GM23248 (cell line): ENCODE results near the gene TNFRSF19. TPM values are rescaled to one million over a fixed set of nuclear protein-coding genes. Genes with fewer than 3 reads are reported as not detected.

Experiments used
- DNase-seq: peaks from one replicate; pipeline ENCODE4 v3.0.0-alpha.2; 2015
- H2AFZ ChIP-seq: fragments of 200-600 bp; sonication (generic); 2 replicates; pipeline ENCODE4 v1.6.1; 2016; ENCODE audit warnings: antibody characterized with exemption
- H3F3A ChIP-seq: fragments of 200-600 bp; sonication (generic); 2 replicates; pipeline ENCODE4 v1.6.1; 2016; ENCODE audit warnings: mild to moderate bottlenecking, antibody characterized with exemption, mixed run types; ENCODE audit not compliant: insufficient read depth
- H3K27ac ChIP-seq: fragments of 200-600 bp; sonication (generic); 2 replicates; pipeline ENCODE4 v1.5.1; 2016; ENCODE audit warnings: mild to moderate bottlenecking
- H3K27me3 ChIP-seq: fragments of 200-600 bp; sonication (generic); replicated peaks from 2 replicates; pipeline ENCODE4 v1.6.1; 2016; ENCODE audit warnings: mild to moderate bottlenecking; ENCODE audit not compliant: insufficient read depth
- H3K36me3 ChIP-seq: fragments of 200-600 bp; sonication (generic); 2 replicates; pipeline ENCODE4 v1.6.1; 2016; ENCODE audit warnings: low read depth, mild to moderate bottlenecking
- H3K4me1 ChIP-seq: fragments of 200-600 bp; sonication (generic); 2 replicates; pipeline ENCODE4 v1.6.1; 2016; ENCODE audit warnings: mild to moderate bottlenecking; ENCODE audit not compliant: insufficient read depth
- H3K4me2 ChIP-seq: fragments of 200-600 bp; sonication (generic); one replicate; pipeline ENCODE4 v1.6.1; 2016; ENCODE audit warnings: mild to moderate bottlenecking; ENCODE audit not compliant: unreplicated experiment
- H3K4me3 ChIP-seq: fragments of 200-600 bp; sonication (generic); 2 replicates; pipeline ENCODE4 v1.5.1; 2016; ENCODE audit warnings: mild to moderate bottlenecking
- H3K79me2 ChIP-seq: fragments of 200-600 bp; sonication (generic); 2 replicates; pipeline ENCODE4 v1.6.1; 2016; ENCODE audit warnings: mild to moderate bottlenecking; ENCODE audit not compliant: insufficient read depth
- H3K9ac ChIP-seq: fragments of 200-600 bp; sonication (generic); 2 replicates; pipeline ENCODE4 v1.6.1; 2016; ENCODE audit warnings: mild to moderate bottlenecking
- H3K9me2 ChIP-seq: fragments of 200-600 bp; sonication (generic); 2 replicates; pipeline ENCODE4 v1.6.1; 2016; ENCODE audit warnings: mixed run types, mild to moderate bottlenecking, moderate library complexity; ENCODE audit not compliant: insufficient read depth
- H3K9me3 ChIP-seq: fragments of 200-600 bp; sonication (generic); one replicate; pipeline ENCODE4 v1.6.1; 2017; ENCODE audit warnings: low read depth
- H4K20me1 ChIP-seq: fragments of 200-600 bp; sonication (generic); 2 replicates; pipeline ENCODE4 v1.6.0; 2016; ENCODE audit not compliant: insufficient read depth
- EZH2 ChIP-seq: fragments of 200-600 bp; sonication (generic); IDR thresholded peaks from 2 replicates; pipeline ENCODE4 v1.6.1; 2018; ENCODE audit warnings: antibody characterized with exemption, mild to moderate bottlenecking; ENCODE audit not compliant: insufficient read depth, poor library complexity, severe bottlenecking
- EZH2phosphoT487 ChIP-seq: fragments of 200-600 bp; sonication (generic); IDR thresholded peaks from 2 replicates; pipeline ENCODE4 v1.6.1; 2018; ENCODE audit warnings: antibody characterized with exemption, moderate library complexity, mild to moderate bottlenecking, low read depth; ENCODE audit not compliant: insufficient read depth
- WGBS, 2 experiments: methylation state at CpG; one replicate each; pipeline ENCODE4 v1.1.6; 2015 to 2017; ENCODE audit warnings: low lambda C conversion rate in 2 of 2, low coverage in 1 of 2; ENCODE audit errors: missing lambda C conversion rate in 2 of 2; 5-methylcytosine and 5-hydroxymethylcytosine counted together
- in situ Hi-C: fragments of 300-500 bp; cut with MboI; formaldehyde crosslinking; loops from 2 replicates; pipeline ENCODE4 v1.15.0; 2020
- polyA plus RNA-seq: library from polyadenylated mRNA; unstranded; fragments of >200 nt; fragmentation: Nextera tagmentation; extraction: Ambion mirVana; gene quantifications from 2 replicates; pipeline ENCODE4 v1.2.1, GENCODE V29; 2016
- total RNA-seq: library from RNA; depleted of rRNA; stranded (reverse); fragments of >200 nt; shearing (Covaris generic); gene quantifications from 2 replicates; pipeline ENCODE4 v1.2.3, GENCODE V29; 2014

Gene TNFRSF19
- total and polyA plus RNA-seq, 2 experiments from 2014 or later, result 3.4 TPM

DNA sequence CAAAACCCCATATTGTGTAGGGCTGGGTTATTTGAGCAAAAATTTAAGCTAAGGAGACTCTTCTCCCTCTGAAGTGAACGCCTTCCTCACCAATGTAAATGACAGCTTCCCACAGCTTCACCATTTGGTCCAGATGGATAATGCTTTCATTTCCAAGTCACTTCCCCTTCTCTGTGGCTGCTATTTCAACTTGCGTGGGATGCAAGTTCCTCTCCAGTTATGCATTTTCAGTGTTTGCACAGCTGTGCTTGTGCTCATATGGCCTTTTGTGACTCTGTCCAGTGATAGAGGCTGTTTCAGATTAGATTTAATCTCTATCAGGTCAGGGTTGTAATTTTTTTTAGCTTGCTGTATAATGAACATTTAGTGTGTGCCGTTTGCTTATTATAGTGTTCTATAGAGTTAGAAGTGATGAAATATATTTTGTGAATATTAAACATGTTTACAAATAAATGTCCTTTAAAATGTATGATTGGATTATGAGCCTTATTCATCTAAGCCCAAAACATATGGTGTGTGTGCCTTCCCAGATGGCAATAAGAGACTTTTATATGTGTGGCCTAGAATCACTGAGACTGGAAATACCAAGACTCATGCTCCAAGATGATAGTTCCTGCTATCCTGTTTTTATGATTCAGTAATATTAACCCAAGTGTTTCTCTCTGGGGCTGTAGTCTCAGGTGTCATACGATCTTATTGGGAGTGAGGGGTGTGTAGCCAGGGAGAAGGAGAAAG is 86.6 kb downstream of the TNFRSF19 start:
- 35 to 36% methylated on average over 4 of the region's 4 CpGs for WGBS, 2 experiments
- peak; percentile 69 for DNase-seq
- no peak overlapping the region; the same call in 1 of the 2 replicates for H3K9ac ChIP-seq
- no peaks in the 10 kb centered on the region for H3K79me2 ChIP-seq
- no peaks in the 10 kb centered on the region for H4K20me1 ChIP-seq
- 0 out of 2 replicates have a peak overlapping the region, but pooled peaks have one; percentile 1 for H3K4me3 ChIP-seq
- H3K9me3 ChIP-seq, result no peaks in the 10 kb centered on the region
- peak overlapping the region; percentile 41 for H3K4me2 ChIP-seq
- peaks cover 11% of the 10 kb centered on the region; the same call in 1 of the 2 replicates for H3F3A ChIP-seq
- no peak for TF ChIP-seq EZH2
- no peak for TF ChIP-seq EZH2phosphoT487
- no peak overlapping the region for H3K27ac ChIP-seq
- in situ Hi-C loops, result no loop called here
- H3K27me3 ChIP-seq, result no peaks in the 10 kb centered on the region
- H2AFZ ChIP-seq, result peak overlapping the region; percentile 34; the same call in 1 of the 2 replicates
- no peaks in the 10 kb centered on the region for H3K9me2 ChIP-seq
- H3K4me1 ChIP-seq, result peaks cover 10% of the 10 kb centered on the region
- H3K36me3 ChIP-seq, result no peaks in the 10 kb centered on the region

DNA sequence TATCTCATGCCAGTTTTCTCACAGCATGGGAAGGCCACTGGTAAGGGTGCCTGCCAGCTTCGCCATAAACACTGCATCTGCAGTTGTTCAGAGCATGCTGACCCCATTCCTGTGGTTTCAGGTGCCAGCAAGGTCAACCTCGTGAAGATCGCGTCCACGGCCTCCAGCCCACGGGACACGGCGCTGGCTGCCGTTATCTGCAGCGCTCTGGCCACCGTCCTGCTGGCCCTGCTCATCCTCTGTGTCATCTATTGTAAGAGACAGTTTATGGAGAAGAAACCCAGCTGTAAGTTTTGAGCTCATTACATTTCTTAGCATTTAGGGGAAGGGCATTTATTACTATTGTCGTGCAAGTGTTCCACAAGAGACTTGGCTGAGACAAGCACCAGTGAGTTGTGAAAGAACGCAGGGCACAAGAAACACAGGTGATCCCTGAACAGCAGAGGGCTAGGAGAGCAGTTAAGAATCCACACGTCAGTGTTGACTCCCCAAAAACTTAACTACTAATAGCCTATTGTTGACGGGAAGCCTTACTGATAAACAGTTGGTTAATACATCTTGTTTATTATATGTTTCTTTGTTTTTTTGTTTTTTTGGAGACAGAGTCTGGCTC is 88.8 kb downstream of the TNFRSF19 start:
- Histone ChIP-seq H3K27me3 (no peaks in the 10 kb centered on the region), H3K4me2 (no peak overlapping the region), H2AFZ (no peak overlapping the region), H3K36me3 (no peaks in the 10 kb centered on the region), H3K79me2 (no peaks in the 10 kb centered on the region), H3K27ac (no peak overlapping the region), H3K4me1 (peaks cover 10% of the 10 kb centered on the region), H3F3A (peaks cover 11% of the 10 kb centered on the region; the same call in 1 of the 2 replicates), H3K9me3 (no peaks in the 10 kb centered on the region), H3K4me3 (no peak overlapping the region), H4K20me1 (no peaks in the 10 kb centered on the region), H3K9me2 (no peaks in the 10 kb centered on the region), H3K9ac (no peak overlapping the region)
- no peak for DNase-seq
- no peak for TF ChIP-seq EZH2
- TF ChIP-seq EZH2phosphoT487, result no peak
- 89% methylated on average over 15 of the region's 15 CpGs for WGBS, 2 experiments
- in situ Hi-C loops, result no loop called here

DNA sequence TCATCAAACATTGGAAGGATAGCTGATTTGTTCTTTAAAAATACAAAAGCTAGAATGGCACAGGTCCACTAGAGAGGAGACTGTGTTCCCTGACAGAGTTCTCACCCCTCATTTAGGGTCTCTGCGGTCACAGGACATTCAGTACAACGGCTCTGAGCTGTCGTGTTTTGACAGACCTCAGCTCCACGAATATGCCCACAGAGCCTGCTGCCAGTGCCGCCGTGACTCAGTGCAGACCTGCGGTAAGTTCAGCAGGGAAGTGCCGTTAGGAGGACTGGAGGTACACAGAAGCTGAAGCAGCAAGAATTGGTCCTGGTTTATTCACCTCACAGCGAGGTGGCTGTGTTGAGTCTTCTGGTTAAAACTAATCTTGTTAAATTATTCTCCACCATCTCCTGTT is 90.0 kb downstream of the TNFRSF19 start:
- peaks cover 10% of the 10 kb centered on the region for H3K4me1 ChIP-seq
- H3K27me3 ChIP-seq, result no peaks in the 10 kb centered on the region
- H3K9me2 ChIP-seq, result no peaks in the 10 kb centered on the region
- H3K79me2 ChIP-seq, result no peaks in the 10 kb centered on the region
- 80 to 82% methylated on average over 9 of the region's 9 CpGs for WGBS, 2 experiments
- no peak overlapping the region for H3K4me2 ChIP-seq
- H3K36me3 ChIP-seq, result no peaks in the 10 kb centered on the region
- H4K20me1 ChIP-seq, result no peaks in the 10 kb centered on the region
- H3K4me3 ChIP-seq, result no peak overlapping the region
- no peak for TF ChIP-seq EZH2
- TF ChIP-seq EZH2phosphoT487, result no peak
- H2AFZ ChIP-seq, result no peak overlapping the region
- H3K9ac ChIP-seq, result no peak overlapping the region
- peaks cover 11% of the 10 kb centered on the region; the same call in 1 of the 2 replicates for H3F3A ChIP-seq
- DNase-seq, result no peak
- in situ Hi-C loops, result no loop called here
- H3K27ac ChIP-seq, result no peak overlapping the region
- no peaks in the 10 kb centered on the region for H3K9me3 ChIP-seq

DNA sequence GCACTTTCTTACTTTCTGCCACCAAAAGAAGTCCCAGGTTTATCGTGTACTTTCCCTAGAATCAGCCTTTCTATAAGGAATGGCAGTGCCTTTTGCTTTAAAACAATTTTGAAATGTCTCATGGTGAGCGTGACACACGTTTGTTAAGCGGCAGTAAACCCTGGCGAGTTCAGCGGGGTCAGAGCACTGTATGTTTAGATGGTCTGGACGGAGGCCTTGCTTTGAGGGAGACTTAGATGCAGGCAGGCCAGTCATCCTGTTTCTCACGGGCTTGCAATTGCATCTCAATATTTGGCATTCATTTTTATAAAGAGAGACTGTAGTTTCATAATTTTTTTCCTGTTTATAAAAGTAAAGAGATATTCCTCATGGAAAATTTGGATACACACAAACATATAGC is 96.4 kb downstream of the TNFRSF19 start:
- Histone ChIP-seq H3K79me2 (no peaks in the 10 kb centered on the region), H3K27me3 (no peaks in the 10 kb centered on the region), H3K9me3 (no peaks in the 10 kb centered on the region), H3F3A (no peaks in the 10 kb centered on the region), H4K20me1 (no peaks in the 10 kb centered on the region), H3K9me2 (no peaks in the 10 kb centered on the region), H3K4me3 (no peak overlapping the region), H3K9ac (no peak overlapping the region), H3K4me2 (no peak overlapping the region), H3K27ac (no peak overlapping the region), H3K36me3 (no peaks in the 10 kb centered on the region), H2AFZ (no peak overlapping the region), H3K4me1 (peaks cover 8% of the 10 kb centered on the region)
- 90 to 94% methylated on average over 8 of the region's 8 CpGs for WGBS, 2 experiments
- no peak for DNase-seq
- no peak for TF ChIP-seq EZH2
- TF ChIP-seq EZH2phosphoT487, result no peak
- in situ Hi-C loops, result no loop called here
